Stimulated activated CD4-positive, alpha-beta T cell treated with anti-CD3 and anti-CD28 coated beads, Interleukin-4, amount 100 ng/mL, for 48 hours (primary cell): ENCODE measurements around the gene THRB.

Experiments
- DNase-seq, 2 donors: peaks; one replicate each; pipeline ENCODE4 v3.0.0-alpha.2; 2020; ENCODE audit warnings: low read depth in 2 of 2

The THRB gene

DNA sequence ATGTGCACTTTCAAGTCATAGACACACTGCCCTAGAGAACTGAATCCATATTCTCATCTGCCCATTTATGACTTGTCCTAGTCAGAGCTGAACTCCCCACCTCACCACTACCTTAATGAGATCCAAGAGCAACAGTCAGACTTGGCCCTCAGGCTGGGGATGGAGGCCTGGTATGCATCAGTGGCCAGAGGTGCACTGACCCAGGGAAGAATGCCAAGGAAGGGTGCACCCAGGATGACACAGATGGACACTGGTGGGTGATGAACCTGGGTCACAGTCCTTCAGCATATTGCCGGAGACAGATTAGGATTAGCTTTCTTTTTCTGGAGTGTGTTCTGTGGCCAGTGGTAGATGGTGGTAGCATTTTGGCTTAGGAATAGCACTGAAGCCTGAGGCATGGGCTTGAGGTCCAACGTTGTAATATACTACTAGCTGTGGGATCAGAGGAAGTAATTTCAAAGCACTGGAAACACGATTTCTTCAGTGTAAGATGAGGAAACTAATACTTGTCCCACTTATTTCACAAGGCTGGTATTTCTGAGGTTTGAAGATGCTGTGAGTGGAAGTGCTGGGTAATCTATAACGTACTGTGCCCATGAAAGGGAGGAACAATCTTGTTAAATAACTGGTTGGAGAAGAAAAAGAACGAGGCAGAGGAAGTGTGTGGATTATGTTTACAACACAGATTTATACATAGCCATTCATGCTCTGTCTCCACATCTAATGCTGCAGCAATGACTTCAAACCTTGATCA, 265.0 kb downstream of the THRB start:
- no peak for DNase-seq

DNA sequence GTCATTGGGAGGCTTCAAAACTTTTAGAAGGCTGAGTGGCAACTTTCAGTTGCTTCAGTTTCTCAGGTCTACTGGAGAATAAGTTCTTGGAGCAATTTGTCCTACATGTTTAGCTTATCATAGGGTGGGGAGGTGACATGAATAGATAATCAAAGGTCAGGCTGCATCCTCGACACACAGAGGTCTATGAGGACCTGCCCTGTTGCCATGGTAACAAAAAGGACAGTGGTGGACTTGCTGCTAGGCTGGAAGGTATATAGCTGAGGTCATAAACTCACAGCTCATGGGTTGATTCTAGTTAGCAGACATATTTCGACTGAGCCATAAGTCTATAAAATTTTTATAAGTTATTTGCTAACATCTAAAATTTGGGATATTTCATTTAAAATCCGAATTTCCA, 267.0 kb downstream of the THRB start:
- DNase-seq = no peak

DNA sequence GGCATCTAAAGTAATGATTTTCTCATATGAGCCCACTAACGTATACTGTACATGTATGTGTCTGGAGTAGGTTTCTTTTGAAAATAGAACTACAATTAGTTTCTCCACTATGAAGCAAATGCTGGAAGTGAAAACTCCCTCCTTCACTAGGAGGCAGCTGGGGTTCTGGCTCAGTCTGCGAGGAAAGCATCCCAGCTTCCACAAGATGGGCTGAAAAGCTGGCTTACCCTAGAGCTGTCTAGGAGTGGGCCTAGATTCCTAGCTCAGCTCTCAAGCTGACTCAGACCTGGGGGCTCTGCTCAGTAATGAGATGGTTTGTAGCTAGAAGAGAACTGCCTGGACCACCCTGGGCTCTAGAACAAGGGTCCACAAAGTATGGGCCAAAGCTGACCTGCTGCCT, 268.3 kb downstream of the THRB start:
- DNase-seq = no peak

DNA sequence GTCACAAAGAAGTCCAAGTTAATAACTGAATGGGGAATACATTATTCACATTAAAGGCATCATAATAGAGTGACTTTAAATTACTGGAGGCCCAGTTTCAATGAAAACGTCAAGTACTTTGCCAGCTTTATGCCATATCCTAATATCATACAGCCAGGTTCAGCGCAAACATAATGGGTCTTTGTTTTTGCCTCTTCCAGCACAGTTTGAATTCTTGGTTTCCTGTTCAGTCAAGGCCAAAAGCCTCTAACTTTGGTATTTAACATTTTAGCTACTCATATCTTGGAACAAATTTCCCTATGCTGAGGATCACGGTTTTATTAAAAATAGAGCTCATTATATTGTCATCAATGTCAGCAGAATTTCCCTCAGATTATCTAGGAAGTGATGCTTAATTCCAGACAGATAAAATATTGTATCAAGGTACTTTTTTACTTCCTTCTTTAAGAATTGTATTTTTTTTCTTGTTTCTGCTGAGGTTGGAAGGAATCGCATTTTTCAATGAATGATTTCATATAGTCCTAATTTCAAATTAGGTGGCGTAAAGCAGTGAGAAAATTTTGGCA, 269.2 kb downstream of the THRB start:
- no peak for DNase-seq

DNA sequence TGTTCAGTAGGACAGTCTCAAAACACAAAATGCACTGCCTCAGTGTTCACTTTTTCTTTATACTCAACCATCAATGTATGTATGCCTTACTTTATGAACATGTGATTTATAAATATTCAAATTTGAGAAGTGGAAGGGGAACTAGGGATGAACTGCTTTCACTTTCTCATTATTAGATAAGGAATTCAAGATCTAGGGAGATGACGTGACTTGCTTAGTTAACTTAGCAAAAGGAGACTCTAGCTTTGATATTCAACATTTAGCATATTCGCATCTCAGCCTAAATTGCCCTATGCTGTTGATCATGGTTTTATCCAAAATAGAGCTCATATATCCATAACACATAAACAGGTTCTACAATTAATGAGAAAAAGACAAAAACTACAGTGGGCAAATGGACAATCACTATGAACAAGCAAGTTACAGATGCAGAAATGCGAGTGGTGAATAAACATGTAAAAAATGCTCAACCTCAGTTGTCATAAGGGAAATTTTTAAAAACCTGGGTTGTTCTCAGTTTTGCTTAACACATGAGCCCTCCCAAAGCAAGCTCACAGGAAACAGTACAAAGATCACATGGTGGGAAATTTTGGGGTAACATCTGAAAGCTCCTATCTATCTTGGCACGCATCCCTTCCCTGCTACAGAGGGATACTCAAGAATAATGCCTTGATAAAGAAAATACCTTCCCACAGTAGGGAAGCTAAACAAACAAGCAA, 269.8 kb downstream of the THRB start:
- DNase-seq = no peak

DNA sequence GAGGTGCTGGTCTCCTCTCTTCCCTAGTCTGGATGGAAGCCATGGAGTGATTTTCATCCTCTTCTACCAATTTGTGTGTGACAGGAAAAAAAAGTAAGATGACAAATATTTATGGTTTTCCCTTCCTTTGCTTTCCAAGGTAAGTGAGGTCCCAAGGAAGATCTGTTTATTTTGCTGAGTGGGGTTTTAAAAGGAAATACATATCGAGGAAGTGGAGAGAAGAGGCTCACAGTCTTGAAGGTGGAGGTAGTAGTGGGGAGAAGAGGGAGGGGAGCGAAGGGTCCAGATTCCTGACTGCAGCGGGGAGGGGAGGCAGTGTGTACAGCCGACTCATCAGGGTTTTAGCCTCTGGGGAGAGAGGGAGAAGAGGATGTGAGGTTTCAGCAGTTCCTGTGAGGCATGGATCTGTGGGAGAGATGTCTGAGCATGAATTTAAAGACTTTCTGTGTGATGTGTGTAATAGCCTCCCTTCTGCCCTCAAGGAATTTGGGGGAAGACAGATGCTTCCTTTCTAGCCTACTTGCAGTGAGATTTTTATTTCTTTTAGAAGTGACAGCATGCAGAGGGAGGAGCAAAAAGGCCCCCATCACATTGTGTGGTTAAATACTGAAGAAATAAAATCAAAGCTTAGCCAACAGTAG, 272.4 kb downstream of the THRB start:
- DNase-seq = no peak

DNA sequence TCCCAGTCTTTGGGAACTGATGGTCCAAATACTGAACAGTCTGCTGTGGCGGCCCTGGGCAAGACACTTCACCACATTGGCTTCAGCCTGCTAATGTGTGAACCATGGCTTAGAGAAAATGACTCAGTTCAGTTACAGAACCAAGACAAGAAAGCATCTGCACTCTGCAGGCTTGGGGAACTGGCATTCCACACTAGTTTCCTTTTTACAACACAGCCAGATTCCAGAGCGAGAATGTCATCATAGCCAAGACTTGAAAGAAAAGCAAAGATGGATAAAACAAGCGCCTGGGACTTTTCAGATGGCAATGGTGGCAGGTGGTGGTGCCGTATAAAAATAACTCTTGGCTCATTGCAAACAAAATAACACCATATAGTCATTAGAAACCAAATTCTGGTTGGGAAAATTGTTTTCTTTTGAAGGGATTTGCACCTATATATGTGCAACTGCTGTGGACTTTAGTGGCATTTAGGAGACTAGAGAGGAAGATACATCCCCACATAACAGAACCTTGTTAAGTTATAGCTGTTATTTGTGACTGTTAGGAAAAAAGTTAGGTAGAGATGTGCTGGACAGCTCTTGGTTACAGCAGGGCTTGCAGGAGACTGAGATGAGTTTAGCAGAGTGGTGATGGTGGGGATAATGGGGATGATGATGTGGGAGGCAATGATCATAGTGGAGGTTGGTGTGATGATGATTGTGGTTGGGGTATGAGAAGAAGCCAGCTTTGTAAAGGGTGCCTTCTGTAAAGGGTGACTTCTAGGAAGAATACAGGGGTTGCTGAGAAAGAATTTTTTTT, 273.6 kb downstream of the THRB start:
- no peak for DNase-seq

DNA sequence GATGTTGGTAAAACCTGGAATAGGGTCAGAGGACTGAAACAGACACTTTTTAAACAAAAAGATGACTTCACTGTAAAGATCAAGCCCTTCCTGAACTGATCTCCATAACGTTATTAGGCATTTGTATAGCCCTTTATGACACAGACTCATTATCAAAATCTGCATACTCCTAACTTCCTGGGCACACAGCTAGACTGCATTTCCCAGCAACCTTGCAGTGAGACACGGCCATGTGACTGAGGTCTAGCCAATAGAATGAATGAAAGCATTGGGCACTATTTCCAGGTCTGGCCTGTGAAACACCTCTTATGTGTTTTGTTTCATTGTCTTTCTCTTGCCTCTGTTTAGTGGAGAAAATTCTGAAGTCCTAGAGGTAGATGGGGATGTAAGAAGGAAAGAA, 279.1 kb downstream of the THRB start:
- no peak for DNase-seq

DNA sequence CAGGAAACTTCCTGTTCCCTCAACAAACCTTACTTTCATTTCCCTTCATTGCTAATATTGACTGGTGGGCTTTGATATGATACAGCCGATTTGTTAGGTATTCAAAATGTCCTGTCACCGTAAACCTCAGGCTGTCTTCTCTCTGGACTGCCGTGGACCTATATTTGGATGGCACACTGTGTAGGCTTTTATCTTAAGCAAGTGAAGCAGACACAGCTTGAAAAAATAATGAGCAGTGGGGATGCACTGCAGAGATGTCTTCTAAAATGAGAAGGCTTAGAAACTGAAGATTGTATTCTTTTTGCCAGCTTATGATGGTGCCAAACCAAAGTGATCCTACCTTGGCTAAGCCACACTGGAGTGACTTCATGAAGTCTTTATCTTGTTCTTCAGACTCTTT, 283.3 kb downstream of the THRB start:
- no peak for DNase-seq

DNA sequence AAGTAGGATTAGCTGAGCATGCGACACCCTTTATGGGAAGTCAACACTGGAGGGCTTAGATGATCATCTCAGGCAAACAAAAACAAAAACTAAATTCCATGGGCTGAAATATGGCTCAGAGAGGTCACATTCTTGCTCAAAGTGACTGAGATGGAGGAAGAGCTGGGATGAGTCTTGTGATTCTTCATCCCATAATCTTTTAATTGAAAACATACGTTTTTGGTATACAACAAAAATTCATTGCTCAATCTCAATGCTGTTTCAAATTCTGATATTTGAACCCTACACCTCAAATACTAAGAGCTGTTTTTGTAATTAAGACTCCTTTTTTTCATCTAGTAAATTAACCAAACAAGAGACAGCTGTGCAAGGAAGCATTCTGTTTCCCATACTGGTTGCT, 292.6 kb downstream of the THRB start:
- no peak for DNase-seq

DNA sequence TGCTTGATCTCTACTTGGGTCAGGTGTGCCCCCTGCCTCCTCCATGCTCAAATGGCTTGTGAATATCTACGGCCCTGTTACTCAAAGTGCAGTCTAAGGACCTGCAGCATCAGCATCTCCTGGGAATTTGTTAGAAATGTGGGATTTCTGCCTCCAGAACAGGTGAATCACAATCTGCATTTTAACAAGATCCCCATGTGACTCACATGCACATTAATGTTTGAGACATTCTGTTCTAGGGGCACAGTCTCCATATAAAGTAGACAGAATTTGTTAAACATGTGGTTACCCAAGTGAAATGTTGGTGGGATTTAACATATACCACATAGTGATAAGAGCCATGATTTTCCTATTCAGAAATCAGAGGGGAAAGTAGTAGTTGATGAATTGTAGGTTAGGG, 293.3 kb downstream of the THRB start:
- DNase-seq = no peak

DNA sequence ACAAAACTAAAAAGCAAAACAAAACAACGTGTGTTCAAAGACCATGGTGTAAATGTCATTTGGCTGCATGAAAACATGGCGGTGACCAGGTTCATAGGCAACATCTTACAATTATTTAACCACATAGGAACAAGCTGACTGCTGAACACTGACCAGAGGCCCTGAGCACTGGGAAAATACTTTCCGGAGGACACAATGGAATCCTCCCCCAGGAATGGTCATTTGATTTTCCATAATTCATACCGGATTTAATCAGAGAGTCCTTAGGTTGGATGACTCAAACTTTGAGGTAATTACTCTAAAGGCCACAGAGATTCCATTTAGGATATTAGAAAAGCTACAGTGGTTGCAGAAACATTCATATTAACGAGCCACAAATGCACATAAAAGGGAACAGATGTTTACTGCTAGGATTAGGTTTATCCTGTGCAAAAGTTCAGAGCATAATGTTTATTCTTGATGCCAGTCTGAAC, 294.8 kb downstream of the THRB start:
- DNase-seq = no peak

DNA sequence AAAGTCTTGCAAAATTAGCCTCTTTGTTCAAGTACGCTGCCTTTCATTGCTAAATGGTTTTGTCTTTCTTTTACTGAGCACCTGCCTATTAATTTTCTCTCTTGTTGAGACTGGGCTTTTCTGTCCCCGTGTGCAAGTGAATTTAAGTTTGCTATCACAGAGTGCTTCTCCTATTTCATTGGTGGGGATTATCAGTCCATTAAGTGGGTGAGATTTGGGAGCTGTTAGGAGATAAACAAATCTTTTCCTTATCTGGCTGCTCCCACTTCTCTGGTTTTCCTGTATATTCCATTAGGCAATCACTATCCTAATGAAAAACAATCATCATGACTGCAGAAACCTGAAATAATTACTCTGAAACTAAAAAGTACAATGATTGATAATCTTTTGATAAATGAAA, 295.4 kb downstream of the THRB start:
- DNase-seq = no peak

DNA sequence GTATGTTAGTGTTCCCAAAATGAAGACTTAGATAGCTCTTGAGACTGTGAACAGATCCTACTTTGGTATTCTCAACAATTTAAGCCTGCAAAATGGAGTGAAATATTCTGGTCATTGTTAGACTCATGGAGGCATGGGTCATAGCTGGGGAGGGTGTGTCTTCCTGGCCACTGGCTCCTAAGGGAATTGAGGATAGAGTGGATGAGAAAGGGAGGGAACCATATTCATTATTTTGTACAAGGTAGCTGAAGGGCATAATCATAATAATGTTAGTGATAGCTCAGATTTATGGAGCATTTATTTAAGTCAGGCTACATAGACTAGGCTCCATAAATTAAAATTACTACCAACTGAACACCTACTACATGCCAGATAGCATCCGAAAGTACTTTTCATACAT, 295.9 kb downstream of the THRB start:
- DNase-seq = no peak

DNA sequence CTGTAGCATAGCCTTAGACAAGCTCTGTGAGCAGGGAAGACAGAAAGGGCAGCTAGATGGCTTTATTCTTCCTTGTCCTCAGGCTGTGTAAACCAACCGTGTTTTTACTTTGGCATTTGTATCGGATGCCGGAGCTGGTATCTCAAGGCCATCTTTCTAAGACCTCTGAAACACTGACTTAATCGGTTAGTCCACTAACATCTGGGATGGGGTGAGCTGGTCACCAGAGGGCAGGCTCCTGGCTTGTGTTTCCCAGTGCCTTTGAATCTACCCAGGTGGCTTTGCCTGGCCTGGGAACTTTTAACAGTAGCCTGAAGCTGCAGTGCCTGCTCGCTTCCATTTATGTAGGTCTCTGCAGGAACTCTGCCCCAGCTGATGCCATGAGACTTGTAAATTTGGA, 296.8 kb downstream of the THRB start:
- DNase-seq = no peak

DNA sequence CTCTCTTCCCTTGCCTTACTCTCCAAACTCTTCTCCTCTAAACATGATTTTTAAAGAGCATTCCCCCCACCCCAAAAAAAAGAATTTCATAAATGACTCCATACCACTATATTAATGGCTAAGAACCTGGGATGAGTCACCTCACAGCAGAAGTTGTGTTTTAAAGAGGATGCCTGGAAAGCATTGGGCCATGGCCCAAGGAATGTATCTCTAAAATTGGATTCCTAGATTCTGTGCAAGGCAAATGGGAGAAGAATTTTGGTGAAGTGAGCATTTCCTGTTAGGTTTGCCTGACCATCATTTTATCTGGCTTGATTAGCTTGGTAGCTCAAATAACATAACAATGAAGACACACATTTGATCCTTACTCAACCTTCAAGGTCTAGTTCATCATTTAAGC, 298.1 kb downstream of the THRB start:
- no peak for DNase-seq

DNA sequence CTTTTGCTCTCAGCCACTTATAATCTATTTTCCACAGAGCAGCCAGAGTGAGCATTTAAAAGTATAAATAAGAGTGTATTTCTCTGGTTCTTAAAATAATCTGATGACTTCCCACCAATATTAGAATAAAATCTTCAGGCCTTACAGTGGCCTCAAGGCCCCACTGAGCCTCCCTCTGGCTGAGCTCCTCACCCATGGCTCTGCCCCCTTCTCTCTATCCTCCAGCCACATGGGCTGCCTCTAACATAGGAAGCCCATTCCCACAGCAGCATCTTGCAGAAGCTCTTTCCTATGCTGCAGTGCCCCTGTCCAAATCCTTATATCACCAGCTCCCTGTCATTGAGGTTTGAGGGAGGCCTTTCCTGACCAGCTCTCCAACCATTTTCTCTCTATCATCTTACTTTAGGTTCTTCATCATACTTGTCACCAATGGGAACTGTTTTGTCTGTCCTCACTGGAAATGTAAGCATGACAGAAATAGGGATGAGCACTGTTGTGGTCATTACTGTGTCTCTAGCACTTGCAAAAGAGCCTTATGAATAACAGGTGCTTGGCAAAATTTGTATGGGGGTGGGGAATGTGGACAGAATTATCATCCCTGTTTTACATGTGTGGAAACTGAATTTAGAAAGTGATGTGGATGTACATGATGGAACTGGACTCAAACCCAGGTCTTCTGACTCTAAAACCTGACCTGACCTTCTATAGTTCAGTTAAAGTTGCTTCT, 299.0 kb downstream of the THRB start:
- no peak for DNase-seq

DNA sequence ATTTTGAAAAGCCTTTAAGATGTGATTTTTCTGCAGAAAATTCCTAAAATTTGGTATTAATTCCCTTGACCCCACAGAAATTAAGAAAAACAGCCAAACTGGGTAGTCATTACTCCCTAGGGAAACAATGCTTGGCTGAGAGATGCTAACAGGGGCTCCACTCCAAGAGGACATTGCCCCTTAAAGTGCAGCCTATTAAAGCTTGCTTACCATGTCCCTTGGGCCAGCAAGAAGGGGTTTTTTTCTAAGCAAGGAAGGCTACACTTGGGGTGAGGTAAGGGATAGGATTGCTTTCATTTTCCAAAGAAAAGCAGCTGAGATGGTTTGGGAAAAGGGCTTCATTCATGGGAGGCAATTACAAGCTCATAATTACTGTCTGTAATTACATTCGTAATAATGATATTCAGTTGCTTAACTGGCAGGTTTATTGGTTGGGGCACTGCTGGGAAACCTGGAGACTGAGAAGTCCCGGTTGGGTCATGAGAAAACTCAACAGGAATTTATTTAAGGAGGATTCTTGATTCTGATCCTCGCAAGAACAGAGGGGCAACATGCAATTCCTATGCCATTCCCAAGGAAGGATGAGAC, 302.1 kb downstream of the THRB start:
- DNase-seq = no peak

DNA sequence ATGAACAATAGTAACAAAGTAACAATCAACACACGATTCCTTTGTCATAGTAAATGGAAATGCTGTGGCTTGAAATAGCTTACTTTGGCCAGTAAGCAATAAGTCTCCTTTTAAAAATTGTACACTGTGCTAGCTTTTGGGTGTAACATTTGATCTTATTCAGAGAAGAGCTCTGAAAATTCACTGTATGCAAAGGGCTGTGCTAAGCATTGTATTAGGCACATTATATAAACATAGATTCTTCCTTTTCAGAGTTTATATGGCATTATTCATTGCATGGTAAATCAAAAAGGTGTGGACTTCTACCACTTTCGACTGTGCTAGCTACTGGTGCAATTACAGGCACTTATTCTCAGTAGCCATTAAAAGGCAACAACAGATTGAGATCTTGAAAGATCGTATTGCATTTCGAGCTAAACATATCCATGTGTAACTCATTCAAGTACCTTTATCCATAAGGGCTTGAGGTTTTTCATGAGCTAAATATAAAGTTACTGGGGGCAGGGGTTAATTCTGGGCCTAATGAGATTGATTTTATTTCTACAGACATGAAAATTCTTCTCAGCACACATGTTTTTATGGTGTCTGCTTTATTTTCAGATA, 302.7 kb downstream of the THRB start:
- DNase-seq = no peak

DNA sequence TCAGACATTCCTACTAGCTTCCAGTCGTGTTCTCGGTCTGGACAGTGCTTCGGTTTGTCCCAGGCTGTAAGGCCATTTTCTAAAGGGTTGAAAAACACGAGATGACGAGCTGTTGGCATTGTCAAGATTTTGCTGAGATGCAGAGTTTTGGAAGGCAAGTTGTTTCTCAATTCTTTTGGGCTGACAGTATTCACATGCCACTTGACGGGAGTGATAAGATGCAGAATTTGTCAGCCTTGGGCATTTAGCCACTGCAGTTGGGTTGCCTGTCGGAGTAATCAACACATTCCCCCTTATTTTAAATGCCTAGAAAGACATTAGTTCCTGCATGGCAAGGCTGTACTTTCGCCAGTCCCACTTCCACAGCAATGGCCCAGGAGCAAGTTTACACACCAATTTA, 304.4 kb downstream of the THRB start:
- DNase-seq = no peak
